Upper lobe of left lung (tissue), 4 donors: ENCODE measurements around the gene ZFHX3.

ENCODE experiments used
- CTCF ChIP-seq, 6 experiments: fragments of 450-650 bp in 4 of 6; fragments of 200-600 bp in 2 of 6; sonication (generic) in 2 of 6; IDR thresholded peaks; one replicate each; pipeline ENCODE4 v1.5.1; 2016 to 2019; ENCODE audit warnings: antibody characterized with exemption in 6 of 6
- POLR2A ChIP-seq, 4 donors: fragments of 450-650 bp; IDR thresholded peaks; one replicate each; pipeline ENCODE4 v1.5.1; 2016 to 2017; ENCODE audit warnings: antibody characterized with exemption in 4 of 4, mild to moderate bottlenecking in 2 of 4

GRCh38 chr16:72936408-72936807 lies 111.5 kb downstream of the ZFHX3 start:
- no peak for TF ChIP-seq CTCF (IDR thresholded peaks at IDR 0.05)
- TF ChIP-seq POLR2A (IDR thresholded peaks at IDR 0.05) = no peak
